Measurements from ENCODE around the gene RGS9BP.

DNA sequence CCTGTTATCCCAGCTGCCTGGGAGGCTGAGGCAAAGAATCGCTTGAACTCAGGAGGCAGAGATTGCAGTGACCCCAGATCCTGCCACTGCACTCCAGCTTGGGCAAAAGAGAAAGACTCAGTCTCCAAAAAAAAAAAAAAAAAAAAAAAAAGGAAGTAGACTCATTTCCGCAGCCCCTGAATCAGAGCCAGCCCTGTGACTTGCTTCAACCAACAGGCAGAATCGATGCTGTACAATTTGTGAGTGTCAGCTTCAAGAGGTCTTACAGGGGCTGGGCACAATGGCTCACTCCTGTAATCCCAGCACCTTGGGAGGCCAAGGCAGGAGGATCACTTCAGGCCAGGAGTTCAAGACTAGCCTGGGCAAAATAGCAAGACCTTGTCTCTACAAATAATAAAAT lies 13.5 kb upstream of the RGS9BP start:
- TF ChIP-seq, protein P1, sequence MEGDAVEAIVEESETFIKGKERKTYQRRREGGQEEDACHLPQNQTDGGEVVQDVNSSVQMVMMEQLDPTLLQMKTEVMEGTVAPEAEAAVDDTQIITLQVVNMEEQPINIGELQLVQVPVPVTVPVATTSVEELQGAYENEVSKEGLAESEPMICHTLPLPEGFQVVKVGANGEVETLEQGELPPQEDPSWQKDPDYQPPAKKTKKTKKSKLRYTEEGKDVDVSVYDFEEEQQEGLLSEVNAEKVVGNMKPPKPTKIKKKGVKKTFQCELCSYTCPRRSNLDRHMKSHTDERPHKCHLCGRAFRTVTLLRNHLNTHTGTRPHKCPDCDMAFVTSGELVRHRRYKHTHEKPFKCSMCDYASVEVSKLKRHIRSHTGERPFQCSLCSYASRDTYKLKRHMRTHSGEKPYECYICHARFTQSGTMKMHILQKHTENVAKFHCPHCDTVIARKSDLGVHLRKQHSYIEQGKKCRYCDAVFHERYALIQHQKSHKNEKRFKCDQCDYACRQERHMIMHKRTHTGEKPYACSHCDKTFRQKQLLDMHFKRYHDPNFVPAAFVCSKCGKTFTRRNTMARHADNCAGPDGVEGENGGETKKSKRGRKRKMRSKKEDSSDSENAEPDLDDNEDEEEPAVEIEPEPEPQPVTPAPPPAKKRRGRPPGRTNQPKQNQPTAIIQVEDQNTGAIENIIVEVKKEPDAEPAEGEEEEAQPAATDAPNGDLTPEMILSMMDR (IDR thresholded peaks at IDR 0.05), result no peak
- no peak for TF ChIP-seq POLR2A (IDR thresholded peaks at IDR 0.05)
